22Rv1 (cell line): Measurements from ENCODE around the gene VSIG10L.

Source experiments
- ZFX ChIP-seq: fragments of 450-650 bp; IDR thresholded peaks from 2 replicates; pipeline ENCODE4 v1.6.1; 2017; ENCODE audit warnings: antibody characterized with exemption, borderline replicate concordance
- TF ChIP-seq, protein P1 (sequence below): fragments of 450-650 bp; IDR thresholded peaks from 2 replicates; pipeline ENCODE4 v1.5.1; 2017; ENCODE audit warnings: mild to moderate bottlenecking

DNA sequence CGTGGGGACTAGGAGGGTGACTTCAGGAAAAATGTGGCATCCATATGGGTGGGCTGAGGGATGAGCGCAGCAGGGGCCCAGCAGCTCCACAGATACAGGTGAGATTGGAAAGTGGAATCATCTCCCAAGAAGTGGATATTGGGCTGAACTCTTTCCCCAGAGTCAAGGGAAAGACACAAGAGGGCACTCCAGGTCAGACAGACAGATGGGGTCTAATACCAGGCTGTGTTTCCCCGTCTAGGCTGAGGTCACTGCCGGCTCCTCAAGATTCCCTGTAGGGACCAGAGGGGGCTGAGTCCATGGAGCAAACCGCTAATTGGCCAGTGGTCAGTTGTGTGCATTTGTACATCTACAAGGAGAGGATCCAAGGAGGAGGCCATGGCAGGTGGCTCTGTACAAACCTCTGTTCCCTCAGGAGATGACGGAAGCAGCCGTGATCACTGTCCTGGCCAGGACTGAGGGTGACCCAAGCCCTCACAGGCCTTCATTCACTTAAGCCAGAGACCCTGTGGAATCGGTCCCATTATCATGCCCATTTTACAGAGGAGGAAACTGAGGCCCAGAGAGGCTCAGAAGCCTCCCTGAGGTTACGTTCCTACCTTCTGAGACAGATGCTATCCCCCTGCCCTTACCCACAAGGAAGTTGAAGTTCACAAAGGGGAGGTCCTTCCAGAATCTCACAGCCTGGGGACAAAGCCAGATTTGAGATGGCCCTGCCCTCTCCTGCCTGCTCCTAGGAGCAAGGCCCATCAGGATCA, 45.4 kb downstream of the VSIG10L start:
- TF ChIP-seq, protein P1, sequence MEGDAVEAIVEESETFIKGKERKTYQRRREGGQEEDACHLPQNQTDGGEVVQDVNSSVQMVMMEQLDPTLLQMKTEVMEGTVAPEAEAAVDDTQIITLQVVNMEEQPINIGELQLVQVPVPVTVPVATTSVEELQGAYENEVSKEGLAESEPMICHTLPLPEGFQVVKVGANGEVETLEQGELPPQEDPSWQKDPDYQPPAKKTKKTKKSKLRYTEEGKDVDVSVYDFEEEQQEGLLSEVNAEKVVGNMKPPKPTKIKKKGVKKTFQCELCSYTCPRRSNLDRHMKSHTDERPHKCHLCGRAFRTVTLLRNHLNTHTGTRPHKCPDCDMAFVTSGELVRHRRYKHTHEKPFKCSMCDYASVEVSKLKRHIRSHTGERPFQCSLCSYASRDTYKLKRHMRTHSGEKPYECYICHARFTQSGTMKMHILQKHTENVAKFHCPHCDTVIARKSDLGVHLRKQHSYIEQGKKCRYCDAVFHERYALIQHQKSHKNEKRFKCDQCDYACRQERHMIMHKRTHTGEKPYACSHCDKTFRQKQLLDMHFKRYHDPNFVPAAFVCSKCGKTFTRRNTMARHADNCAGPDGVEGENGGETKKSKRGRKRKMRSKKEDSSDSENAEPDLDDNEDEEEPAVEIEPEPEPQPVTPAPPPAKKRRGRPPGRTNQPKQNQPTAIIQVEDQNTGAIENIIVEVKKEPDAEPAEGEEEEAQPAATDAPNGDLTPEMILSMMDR: no peak
- TF ChIP-seq ZFX: no peak
